GM12874 (cell line): ENCODE data around the gene TLE5.

Experiments used
- CTCF ChIP-seq: IDR thresholded peaks from 2 replicates; pipeline ENCODE4 v1.5.1; 2011; ENCODE audit warnings: low read depth, mild to moderate bottlenecking, control low read depth, low read length, moderate library complexity; ENCODE audit not compliant: insufficient read depth

The TLE5 gene

GRCh38 chr19:3098515-3099346 is 36.4 kb upstream of the TLE5 start:
- TF ChIP-seq CTCF: no peak

GRCh38 chr19:3098141-3098514 is 35.8 kb upstream of the TLE5 start:
- TF ChIP-seq CTCF: no peak

GRCh38 chr19:3097442-3097871 is 35.2 kb upstream of the TLE5 start:
- no peak for TF ChIP-seq CTCF

GRCh38 chr19:3096902-3097326 is 34.6 kb upstream of the TLE5 start:
- no peak for TF ChIP-seq CTCF

- TF ChIP-seq CTCF: no peak
These were observed 34.1 kb upstream of the TLE5 start for GRCh38 chr19:3096267-3096901.

GRCh38 chr19:3095441-3096191 is 33.3 kb upstream of the TLE5 start:
- TF ChIP-seq CTCF: no peak
